ENCODE data around the gene TBC1D22A. TPM values are rescaled to one million over a fixed set of nuclear protein-coding genes. Genes with fewer than 3 reads are reported as not detected.

The TBC1D22A gene
- total and polyA plus RNA-seq, 9 of the 15 experiments (the other 6 are each of a cell fraction or from before 2014, with no cell fraction given), result 0.20 to 11.5 (median 5.2) TPM

DNA sequence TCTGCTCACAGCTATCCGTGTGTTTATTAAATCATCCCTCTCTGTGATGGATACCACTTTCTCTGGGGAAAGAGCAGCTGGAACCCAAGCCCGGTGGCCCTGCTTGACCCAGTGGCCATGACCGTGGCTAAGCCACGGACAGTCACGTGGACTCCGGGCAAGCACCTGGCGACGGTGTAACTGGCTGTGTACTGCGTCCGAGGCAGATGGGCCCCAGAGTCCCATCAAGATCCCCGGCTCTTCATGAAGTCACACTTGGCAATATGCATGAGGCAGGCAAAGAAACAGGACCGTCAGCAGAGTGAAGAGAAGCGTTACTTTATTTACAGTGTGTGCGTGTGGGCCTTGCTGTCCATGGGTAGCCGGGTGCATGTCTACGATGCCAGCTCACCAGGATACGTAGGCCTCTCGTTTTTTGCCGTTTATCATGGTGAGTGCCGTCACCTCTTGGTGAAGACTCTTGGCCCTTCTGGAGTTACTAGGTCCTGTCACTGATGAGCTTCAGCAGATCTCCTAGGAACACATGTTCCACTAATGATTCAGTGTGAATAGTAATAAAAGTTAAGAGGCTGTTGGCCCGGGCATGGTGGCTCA is 366.3 kb downstream of the TBC1D22A start:
- ChIA-PET POLR2A (interaction anchor here (0.6 kb wide), 1 partner anchor 538 kb away, joined by 3 read pairs; no protein-coding TSS in a partner anchor), CTCF (ENCODE audit: low intra/inter-chr PET ratio) (no interaction called here)
- Histone ChIP-seq H3K9me3 (replicated peaks; ENCODE audit: control insufficient read depth, insufficient read depth, low read depth, low read length) (no peaks in the 10 kb centered on the region; the same call in 1 of the 2 replicates), H4K20me1 (replicated peaks; ENCODE audit: control insufficient read depth, insufficient read depth, low read length) (no peaks in the 10 kb centered on the region), H3K4me2 (ENCODE audit: insufficient read depth, low read length) (no peak overlapping the region), H2AFZ (ENCODE audit: low read depth, low read length) (no peak overlapping the region), H3K27me3 (ENCODE audit: control insufficient read depth in 2 of 2, insufficient read depth in 2 of 2, low read length in 2 of 2) (no peaks in the 10 kb centered on the region), H3K9ac (ENCODE audit: insufficient read depth in 1 of 2, low read depth in 2 of 2, low read length in 2 of 2) (no peak overlapping the region), H3K4me3 (no peak overlapping the region), H3K27ac (ENCODE audit: extremely low read depth, low read depth, low read length) (no peak overlapping the region), H3K79me2 (ENCODE audit: control insufficient read depth, insufficient read depth, low read length) (no peaks in the 10 kb centered on the region), H3K9me1 (ENCODE audit: control insufficient read depth, insufficient read depth, low read length) (no peaks in the 10 kb centered on the region), H3K4me1 (replicated peaks in 1 of 2; ENCODE audit: control insufficient read depth in 2 of 2, insufficient read depth in 2 of 2, low read length in 2 of 2) (peaks cover 6 to 19% of the 10 kb centered on the region in 2 experiments; a peak in 4 of 5 replicates), H3K36me3 (ENCODE audit: control insufficient read depth, insufficient read depth, low read length) (no peaks in the 10 kb centered on the region)
- intact Hi-C loops (cut with micrococcal nuclease) (no loop called here), in situ Hi-C loops (cut with MboI) (no loop called here)
- TF ChIP-seq, protein P1, sequence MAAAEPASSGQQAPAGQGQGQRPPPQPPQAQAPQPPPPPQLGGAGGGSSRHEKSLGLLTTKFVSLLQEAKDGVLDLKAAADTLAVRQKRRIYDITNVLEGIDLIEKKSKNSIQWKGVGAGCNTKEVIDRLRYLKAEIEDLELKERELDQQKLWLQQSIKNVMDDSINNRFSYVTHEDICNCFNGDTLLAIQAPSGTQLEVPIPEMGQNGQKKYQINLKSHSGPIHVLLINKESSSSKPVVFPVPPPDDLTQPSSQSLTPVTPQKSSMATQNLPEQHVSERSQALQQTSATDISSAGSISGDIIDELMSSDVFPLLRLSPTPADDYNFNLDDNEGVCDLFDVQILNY (CRISPR knock-in tag; IDR thresholded peaks at IDR 0.05), result no peak
- no peak for TF ChIP-seq SMARCE1 (IDR thresholded peaks at IDR 0.05)
- no peak for TF ChIP-seq STAT5B (CRISPR knock-in tag; IDR thresholded peaks at IDR 0.05)
- no peak for TF ChIP-seq E2F3 (CRISPR knock-in tag; IDR thresholded peaks at IDR 0.05)
- TF ChIP-seq ETV1 (tag; conservative IDR thresholded peaks at IDR 0.05; ENCODE audit: low read depth), result no peak
- no peak for DNase-seq (ENCODE audit: extremely low read depth in 1 of 4, low spot score in 3 of 4)
- ATAC-seq, result no peak
- 87% methylated on average over 16 of the region's 21 CpGs for WGBS (ENCODE audit: insufficient coverage, low coverage, missing lambda C conversion rate)
- no TSS peak for BruUV-seq (replicated peaks)
- FAIRE-seq, result no peak

All from K562 (cell line).